ENCODE data around the gene TIMP4.

Gene TIMP4

GRCh38 chr3:12184541-12184940 lies 25.8 kb upstream of the TIMP4 start:
- no peak for DNase-seq

GRCh38 chr3:12182687-12183441 lies 24.2 kb upstream of the TIMP4 start:
- DNase-seq = no peak

- no peak for DNase-seq
These were observed 23.1 kb upstream of the TIMP4 start for GRCh38 chr3:12181806-12182205.

GRCh38 chr3:12181301-12181700 lies 22.6 kb upstream of the TIMP4 start:
- no peak for DNase-seq

- DNase-seq = no peak
These were observed 21.9 kb upstream of the TIMP4 start for GRCh38 chr3:12180631-12181030.

- DNase-seq = no peak
These were observed 21.5 kb upstream of the TIMP4 start for GRCh38 chr3:12180218-12180617.

- no peak for DNase-seq
These were observed 20.7 kb upstream of the TIMP4 start for GRCh38 chr3:12179441-12179840.

GRCh38 chr3:12178091-12178820 lies 19.5 kb upstream of the TIMP4 start:
- DNase-seq = no peak

GRCh38 chr3:12177126-12177525 lies 18.4 kb upstream of the TIMP4 start:
- no peak for DNase-seq

- DNase-seq = no peak
These were observed 17.2 kb upstream of the TIMP4 start for GRCh38 chr3:12175844-12176453.

GRCh38 chr3:12175137-12175593 lies 16.5 kb upstream of the TIMP4 start:
- DNase-seq = no peak

- DNase-seq = no peak
These were observed 11.5 kb upstream of the TIMP4 start for GRCh38 chr3:12170207-12170606.

GRCh38 chr3:12165909-12166308 lies 7.2 kb upstream of the TIMP4 start:
- DNase-seq = no peak

GRCh38 chr3:12159227-12159601 lies 502 bp upstream of the TIMP4 start:
- no peak for DNase-seq

- DNase-seq = no peak
These were observed 1.7 kb downstream of the TIMP4 start for GRCh38 chr3:12157026-12157425.

- DNase-seq = no peak
These were observed 2.9 kb downstream of the TIMP4 start for GRCh38 chr3:12155828-12156227.

- DNase-seq = no peak
These were observed 3.4 kb downstream of the TIMP4 start for GRCh38 chr3:12155264-12155663.

GRCh38 chr3:12154151-12154550 lies 4.6 kb downstream of the TIMP4 start:
- no peak for DNase-seq

- DNase-seq = no peak
These were observed 8.6 kb downstream of the TIMP4 start for GRCh38 chr3:12150112-12150511.

GRCh38 chr3:12149029-12149428 lies 9.7 kb downstream of the TIMP4 start:
- no peak for DNase-seq

GRCh38 chr3:12148183-12148940 lies 10.3 kb downstream of the TIMP4 start:
- no peak for DNase-seq

GRCh38 chr3:12147049-12147780 lies 11.5 kb downstream of the TIMP4 start:
- no peak for DNase-seq

Data from DMS79 (cell line).